Hepatocyte (in vitro differentiated cells): ENCODE measurements around the gene GID8. TPM values are rescaled to one million over a fixed set of nuclear protein-coding genes. Genes with fewer than 3 reads are reported as not detected.

Experiments used
- DNase-seq: peaks from one replicate; pipeline ENCODE4 v3.0.0-alpha.2; 2016; ENCODE audit warnings: low spot score
- H2AFZ ChIP-seq: fragments of 200-600 bp; sonication (generic); 2 replicates; pipeline ENCODE4 v1.6.0; 2016; ENCODE audit warnings: antibody characterized with exemption, mild to moderate bottlenecking
- H3K27ac ChIP-seq: fragments of 200-600 bp; sonication (generic); 2 replicates; pipeline ENCODE4 v1.5.1; 2016; ENCODE audit warnings: mild to moderate bottlenecking
- H3K27me3 ChIP-seq: fragments of 200-600 bp; sonication (generic); 2 replicates; pipeline ENCODE4 v1.6.1; 2016
- H3K36me3 ChIP-seq: fragments of 200-600 bp; sonication (generic); replicated peaks from 2 replicates; pipeline ENCODE4 v1.5.1; 2016; ENCODE audit warnings: low read depth; ENCODE audit not compliant: insufficient read depth
- H3K4me1 ChIP-seq: fragments of 200-600 bp; sonication (generic); 2 replicates; pipeline ENCODE4 v1.5.1; 2016; ENCODE audit warnings: mild to moderate bottlenecking, moderate library complexity; ENCODE audit not compliant: insufficient read depth
- H3K4me2 ChIP-seq: fragments of 200-600 bp; sonication (generic); 2 replicates; pipeline ENCODE4 v1.6.0; 2016
- H3K4me3 ChIP-seq: fragments of 200-600 bp; sonication (generic); 2 replicates; pipeline ENCODE4 v1.5.1; 2016; ENCODE audit warnings: mild to moderate bottlenecking
- H3K79me2 ChIP-seq: fragments of 200-600 bp; sonication (generic); 2 replicates; pipeline ENCODE4 v1.6.0; 2017; ENCODE audit warnings: mild to moderate bottlenecking
- H3K9me2 ChIP-seq: fragments of 200-600 bp; sonication (generic); replicated peaks from 2 replicates; pipeline ENCODE4 v1.6.0; 2017; ENCODE audit warnings: mild to moderate bottlenecking; ENCODE audit not compliant: insufficient read depth
- H3K9me3 ChIP-seq: fragments of 200-600 bp; sonication (generic); 2 replicates; pipeline ENCODE4 v1.5.1; 2016; ENCODE audit warnings: low read depth, mild to moderate bottlenecking
- H4K20me1 ChIP-seq: fragments of 200-600 bp; sonication (generic); 2 replicates; pipeline ENCODE4 v1.6.0; 2016; ENCODE audit warnings: mild to moderate bottlenecking; ENCODE audit not compliant: insufficient read depth, poor library complexity, severe bottlenecking
- EZH2 ChIP-seq: fragments of 200-600 bp; sonication (generic); IDR thresholded peaks from 2 replicates; pipeline ENCODE4 v1.6.1; 2016; ENCODE audit warnings: antibody characterized with exemption, mild to moderate bottlenecking, borderline replicate concordance
- EZH2phosphoT487 ChIP-seq: fragments of 200-600 bp; sonication (generic); IDR thresholded peaks from one replicate; pipeline ENCODE4 v1.6.1; 2018; ENCODE audit warnings: antibody characterized with exemption, mild to moderate bottlenecking, low read depth, moderate library complexity; ENCODE audit not compliant: unreplicated experiment, severe bottlenecking
- WGBS: methylation state at CpG from one replicate; pipeline ENCODE4 v1.1.6; 2016; ENCODE audit warnings: low lambda C conversion rate; ENCODE audit errors: missing lambda C conversion rate; 5-methylcytosine and 5-hydroxymethylcytosine counted together
- polyA plus RNA-seq: library from polyadenylated mRNA; unstranded; fragments of >200 nt; fragmentation: Nextera tagmentation; extraction: Ambion mirVana; gene quantifications from 2 replicates; pipeline ENCODE4 v1.2.1, GENCODE V29; 2016
- total RNA-seq: library from RNA; depleted of rRNA; stranded (reverse); fragments of >200 nt; gene quantifications from 2 replicates; pipeline ENCODE4 v1.2.3, GENCODE V29; 2014
- TF ChIP-seq, protein P1 (sequence below): fragments of 200-600 bp; sonication (generic); IDR thresholded peaks from 2 replicates; pipeline ENCODE4 v1.5.1; 2016; ENCODE audit warnings: antibody characterized with exemption, mild to moderate bottlenecking; ENCODE audit not compliant: poor library complexity

The GID8 gene
- total and polyA plus RNA-seq, 2 experiments from 2014 or later: 16.5 to 35.4 TPM

DNA sequence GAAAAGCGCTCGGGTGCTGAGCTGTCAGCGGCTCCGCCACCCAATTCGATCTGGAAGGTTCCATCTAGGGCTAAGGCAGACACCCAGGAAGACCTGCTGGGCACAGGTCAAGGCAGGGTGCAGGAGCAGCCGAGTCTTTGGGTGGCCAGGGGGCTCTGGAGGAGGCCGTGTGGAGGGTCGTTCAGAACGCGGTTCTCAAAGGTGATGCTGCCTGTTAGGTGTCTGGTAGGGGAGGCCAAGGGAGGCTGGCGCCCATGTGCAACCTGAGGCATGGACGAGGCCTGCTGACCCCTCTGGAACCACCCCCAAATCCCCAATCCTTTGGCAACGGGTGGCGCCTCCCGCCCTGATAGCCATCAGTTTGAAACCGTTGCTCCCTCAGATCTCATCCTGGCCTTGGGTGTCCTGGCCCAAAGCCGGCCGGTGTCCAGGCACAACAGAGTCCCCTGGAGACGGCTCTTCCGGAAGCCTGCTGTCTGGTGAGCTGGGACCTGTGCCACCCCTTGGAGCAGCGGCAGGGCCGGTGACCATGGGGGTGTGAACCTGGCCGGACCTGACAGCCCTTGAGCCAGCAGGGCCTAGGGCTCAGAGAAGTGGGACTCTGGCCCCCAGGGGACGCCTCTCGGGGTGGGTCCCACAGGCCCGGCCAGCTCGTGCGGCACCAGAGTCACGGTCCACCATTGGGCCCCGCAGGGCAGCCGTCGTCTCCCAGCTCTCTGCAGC is 25.1 kb downstream of the GID8 start:
- Histone ChIP-seq H3K36me3 (no peaks in the 10 kb centered on the region), H3K4me3 (no peak overlapping the region), H3K4me2 (no peak overlapping the region), H3K27me3 (no peaks in the 10 kb centered on the region), H3K4me1 (no peaks in the 10 kb centered on the region), H3K9me2 (no peaks in the 10 kb centered on the region), H3K27ac (no peak overlapping the region), H3K79me2 (no peaks in the 10 kb centered on the region), H3K9me3 (no peaks in the 10 kb centered on the region), H2AFZ (no peak overlapping the region), H4K20me1 (no peaks in the 10 kb centered on the region)
- TF ChIP-seq EZH2 (no peak), EZH2phosphoT487 (no peak)
- TF ChIP-seq, protein P1, sequence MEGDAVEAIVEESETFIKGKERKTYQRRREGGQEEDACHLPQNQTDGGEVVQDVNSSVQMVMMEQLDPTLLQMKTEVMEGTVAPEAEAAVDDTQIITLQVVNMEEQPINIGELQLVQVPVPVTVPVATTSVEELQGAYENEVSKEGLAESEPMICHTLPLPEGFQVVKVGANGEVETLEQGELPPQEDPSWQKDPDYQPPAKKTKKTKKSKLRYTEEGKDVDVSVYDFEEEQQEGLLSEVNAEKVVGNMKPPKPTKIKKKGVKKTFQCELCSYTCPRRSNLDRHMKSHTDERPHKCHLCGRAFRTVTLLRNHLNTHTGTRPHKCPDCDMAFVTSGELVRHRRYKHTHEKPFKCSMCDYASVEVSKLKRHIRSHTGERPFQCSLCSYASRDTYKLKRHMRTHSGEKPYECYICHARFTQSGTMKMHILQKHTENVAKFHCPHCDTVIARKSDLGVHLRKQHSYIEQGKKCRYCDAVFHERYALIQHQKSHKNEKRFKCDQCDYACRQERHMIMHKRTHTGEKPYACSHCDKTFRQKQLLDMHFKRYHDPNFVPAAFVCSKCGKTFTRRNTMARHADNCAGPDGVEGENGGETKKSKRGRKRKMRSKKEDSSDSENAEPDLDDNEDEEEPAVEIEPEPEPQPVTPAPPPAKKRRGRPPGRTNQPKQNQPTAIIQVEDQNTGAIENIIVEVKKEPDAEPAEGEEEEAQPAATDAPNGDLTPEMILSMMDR: no peak
- no peak for DNase-seq
- WGBS: 91% methylated on average over 32 of the region's 32 CpGs

DNA sequence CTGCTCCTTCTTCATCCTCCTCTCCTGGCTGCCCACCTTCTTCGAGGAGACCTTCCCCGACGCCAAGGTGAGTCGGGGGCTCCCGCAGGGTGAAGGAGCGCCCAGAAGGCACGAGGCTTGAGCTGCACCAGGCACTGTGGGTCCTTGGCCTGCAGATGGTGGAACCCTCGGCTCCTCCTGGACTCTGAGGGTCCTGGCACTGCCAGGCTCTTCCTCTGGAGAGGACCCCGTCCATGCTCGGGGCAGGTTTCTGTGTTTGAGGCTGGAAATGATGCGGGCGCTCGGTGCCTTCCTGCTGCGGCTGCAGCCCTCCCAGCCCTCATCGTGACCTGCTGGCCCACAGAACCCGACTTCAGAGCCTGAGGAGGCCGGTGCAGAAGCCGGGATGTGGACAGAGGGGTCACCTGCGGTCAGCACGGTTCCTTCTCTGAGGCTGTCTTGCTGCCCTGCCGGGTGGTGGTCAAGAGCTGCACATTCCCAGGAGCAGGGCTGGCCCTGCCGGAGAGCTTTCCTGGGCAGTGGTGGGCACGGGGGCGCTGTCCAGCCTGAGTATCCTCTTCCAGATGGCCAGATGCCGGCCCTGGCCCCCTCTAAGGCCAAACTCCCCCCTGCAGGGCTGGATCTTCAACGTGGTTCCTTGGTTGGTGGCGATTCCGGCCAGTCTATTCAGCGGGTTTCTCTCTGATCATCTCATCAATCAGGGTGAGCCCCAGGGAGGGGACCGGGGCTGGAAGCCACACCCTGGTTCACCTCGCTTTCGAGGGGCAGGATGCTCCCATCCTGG is 25.9 kb downstream of the GID8 start:
- TF ChIP-seq EZH2 (no peak), EZH2phosphoT487 (no peak)
- TF ChIP-seq, protein P1: no peak
- Histone ChIP-seq H3K79me2 (no peaks in the 10 kb centered on the region), H2AFZ (no peak overlapping the region), H3K27me3 (no peaks in the 10 kb centered on the region), H3K4me3 (no peak overlapping the region), H3K27ac (no peak overlapping the region), H3K36me3 (no peaks in the 10 kb centered on the region), H3K4me1 (no peaks in the 10 kb centered on the region), H3K9me2 (no peaks in the 10 kb centered on the region), H3K4me2 (no peak overlapping the region), H4K20me1 (no peaks in the 10 kb centered on the region), H3K9me3 (no peaks in the 10 kb centered on the region)
- DNase-seq: no peak
- 95% methylated on average over 31 of the region's 32 CpGs for WGBS

DNA sequence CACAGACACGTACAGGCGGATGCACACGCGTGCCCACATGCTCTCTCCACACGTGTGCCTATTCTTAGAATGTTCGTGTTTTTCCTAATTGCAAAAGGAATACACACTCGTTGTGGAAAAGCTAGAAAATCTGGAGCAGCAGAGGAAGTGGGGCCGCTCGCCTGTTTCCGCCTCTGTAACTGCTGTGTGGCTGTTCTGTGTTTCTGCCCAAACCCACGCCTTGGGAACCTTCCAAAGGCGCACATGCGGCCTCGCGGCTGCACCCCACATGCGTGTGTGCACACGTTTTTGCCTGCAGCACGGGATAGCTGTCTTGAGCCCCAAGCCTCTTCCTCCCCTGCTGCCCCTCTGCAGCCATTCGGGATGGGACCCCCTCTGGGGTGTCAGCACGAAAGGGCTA is 26.8 kb downstream of the GID8 start:
- no peak overlapping the region for H2AFZ ChIP-seq
- H3K9me3 ChIP-seq: no peaks in the 10 kb centered on the region
- no peak for DNase-seq
- no peaks in the 10 kb centered on the region for H3K36me3 ChIP-seq
- no peaks in the 10 kb centered on the region for H4K20me1 ChIP-seq
- no peaks in the 10 kb centered on the region for H3K27me3 ChIP-seq
- WGBS: 90% methylated on average over 20 of the region's 20 CpGs
- no peaks in the 10 kb centered on the region for H3K4me1 ChIP-seq
- H3K4me3 ChIP-seq: no peak overlapping the region
- TF ChIP-seq EZH2phosphoT487 (no peak), EZH2 (no peak)
- TF ChIP-seq, protein P1: no peak
- no peak overlapping the region for H3K27ac ChIP-seq
- H3K9me2 ChIP-seq: no peaks in the 10 kb centered on the region
- H3K79me2 ChIP-seq: no peaks in the 10 kb centered on the region
- H3K4me2 ChIP-seq: no peak overlapping the region
